Nephron progenitor cell (in vitro differentiated cells): ENCODE data around the gene INPP5A.
A peak's percentile ranks its signal among the peaks of the same experiment; 100 is the strongest.

ENCODE experiments used
- DNase-seq: peaks from one replicate; pipeline ENCODE4 v3.0.0; 2021
- H3K27ac Mint-ChIP-seq: 2 replicates; pipeline ENCODE4 v1.8.0; 2021; ENCODE audit warnings: mild to moderate bottlenecking, moderate library complexity, mixed read lengths
- H3K27me3 Mint-ChIP-seq: 2 replicates; pipeline ENCODE4 v1.8.0; 2021; ENCODE audit warnings: mild to moderate bottlenecking, low read depth, mixed read lengths; ENCODE audit not compliant: poor library complexity
- H3K36me3 Mint-ChIP-seq: 2 replicates; pipeline ENCODE4 v1.8.0; 2021; ENCODE audit warnings: low read depth, mixed read lengths
- H3K4me1 Mint-ChIP-seq: 2 replicates; pipeline ENCODE4 v1.8.0; 2021; ENCODE audit warnings: mixed read lengths
- H3K4me3 Mint-ChIP-seq: 2 replicates; pipeline ENCODE4 v1.8.0; 2021; ENCODE audit warnings: mild to moderate bottlenecking, moderate library complexity, mixed read lengths
- H3K9me3 Mint-ChIP-seq: 2 replicates; pipeline ENCODE4 v1.8.0; 2021; ENCODE audit warnings: mild to moderate bottlenecking, moderate library complexity, mixed read lengths
- TF ChIP-seq, protein P1 (sequence below): fragments of 200-600 bp; sonication (generic); IDR thresholded peaks from 2 replicates; pipeline ENCODE4 v1.5.0; 2021; ENCODE audit warnings: antibody characterized with exemption

Gene INPP5A

DNA sequence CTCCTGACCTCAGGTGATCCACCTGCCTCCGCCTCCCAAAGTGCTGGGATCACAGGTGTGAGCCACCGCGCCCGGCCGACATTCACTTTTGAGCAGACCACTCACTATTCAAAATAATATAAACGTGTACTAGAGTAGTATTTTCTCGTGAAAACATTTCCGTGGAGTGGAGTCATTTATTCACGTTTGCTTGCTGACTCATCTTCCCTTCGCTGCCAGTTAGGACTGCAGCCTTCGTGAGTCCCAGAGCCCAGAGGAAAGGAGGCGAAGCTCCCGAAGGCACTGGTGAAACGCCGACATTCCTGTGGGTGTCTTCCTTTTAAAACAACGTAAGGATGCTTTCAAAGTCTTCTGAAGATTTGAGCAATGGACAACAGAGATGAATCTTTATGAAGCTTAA is 10.9 kb upstream of the INPP5A start:
- peaks cover 25% of the 10 kb centered on the region for H3K27me3 Mint-ChIP-seq
- H3K36me3 Mint-ChIP-seq = peaks cover 19% of the 10 kb centered on the region

DNA sequence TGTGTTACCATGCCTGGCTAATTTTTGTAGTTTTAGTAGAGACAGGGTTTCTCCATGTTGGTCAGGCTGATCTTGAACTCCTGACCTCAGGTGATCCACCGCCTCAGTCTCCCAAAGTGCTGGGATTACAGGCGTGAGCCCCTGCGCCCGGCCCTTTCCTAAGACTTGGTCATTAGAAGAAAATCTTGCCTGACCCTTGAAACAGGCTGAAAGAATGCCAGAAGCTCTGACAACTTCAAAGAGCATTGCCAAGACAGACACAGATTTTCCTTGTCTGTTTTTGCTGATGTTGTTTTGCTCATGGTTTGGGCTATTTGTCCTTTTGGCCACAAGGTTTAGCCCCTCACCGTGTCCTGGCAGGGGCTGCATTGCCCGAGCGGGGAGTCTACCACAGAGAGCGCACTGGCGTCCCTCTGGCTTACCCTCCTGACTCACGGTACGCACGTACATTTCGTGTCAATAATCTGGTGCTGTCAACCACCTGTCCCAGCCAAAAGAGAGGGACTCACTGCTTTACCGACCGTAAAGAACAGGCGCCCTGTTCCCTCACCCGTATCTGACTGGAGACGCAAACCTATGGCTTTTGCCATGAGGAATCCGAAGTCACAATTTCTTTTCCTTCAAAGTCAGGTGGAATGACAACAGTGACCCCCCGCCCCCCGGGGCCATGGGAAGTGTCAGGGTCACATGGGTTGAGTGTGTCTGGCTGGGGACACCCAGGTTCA is 10.1 kb upstream of the INPP5A start:
- no peak for DNase-seq
- H3K27me3 Mint-ChIP-seq = peaks cover 27% of the 10 kb centered on the region

More for the DNA sequence above, 10.9 kb upstream of the INPP5A start:
- Mint-ChIP-seq H3K27ac (no peak overlapping the region), H3K4me1 (peaks cover 16% of the 10 kb centered on the region), H3K9me3 (peaks cover 34% of the 10 kb centered on the region), H3K4me3 (no peak overlapping the region)
- TF ChIP-seq, protein P1, sequence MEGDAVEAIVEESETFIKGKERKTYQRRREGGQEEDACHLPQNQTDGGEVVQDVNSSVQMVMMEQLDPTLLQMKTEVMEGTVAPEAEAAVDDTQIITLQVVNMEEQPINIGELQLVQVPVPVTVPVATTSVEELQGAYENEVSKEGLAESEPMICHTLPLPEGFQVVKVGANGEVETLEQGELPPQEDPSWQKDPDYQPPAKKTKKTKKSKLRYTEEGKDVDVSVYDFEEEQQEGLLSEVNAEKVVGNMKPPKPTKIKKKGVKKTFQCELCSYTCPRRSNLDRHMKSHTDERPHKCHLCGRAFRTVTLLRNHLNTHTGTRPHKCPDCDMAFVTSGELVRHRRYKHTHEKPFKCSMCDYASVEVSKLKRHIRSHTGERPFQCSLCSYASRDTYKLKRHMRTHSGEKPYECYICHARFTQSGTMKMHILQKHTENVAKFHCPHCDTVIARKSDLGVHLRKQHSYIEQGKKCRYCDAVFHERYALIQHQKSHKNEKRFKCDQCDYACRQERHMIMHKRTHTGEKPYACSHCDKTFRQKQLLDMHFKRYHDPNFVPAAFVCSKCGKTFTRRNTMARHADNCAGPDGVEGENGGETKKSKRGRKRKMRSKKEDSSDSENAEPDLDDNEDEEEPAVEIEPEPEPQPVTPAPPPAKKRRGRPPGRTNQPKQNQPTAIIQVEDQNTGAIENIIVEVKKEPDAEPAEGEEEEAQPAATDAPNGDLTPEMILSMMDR = no peak
- no peak for DNase-seq

DNA sequence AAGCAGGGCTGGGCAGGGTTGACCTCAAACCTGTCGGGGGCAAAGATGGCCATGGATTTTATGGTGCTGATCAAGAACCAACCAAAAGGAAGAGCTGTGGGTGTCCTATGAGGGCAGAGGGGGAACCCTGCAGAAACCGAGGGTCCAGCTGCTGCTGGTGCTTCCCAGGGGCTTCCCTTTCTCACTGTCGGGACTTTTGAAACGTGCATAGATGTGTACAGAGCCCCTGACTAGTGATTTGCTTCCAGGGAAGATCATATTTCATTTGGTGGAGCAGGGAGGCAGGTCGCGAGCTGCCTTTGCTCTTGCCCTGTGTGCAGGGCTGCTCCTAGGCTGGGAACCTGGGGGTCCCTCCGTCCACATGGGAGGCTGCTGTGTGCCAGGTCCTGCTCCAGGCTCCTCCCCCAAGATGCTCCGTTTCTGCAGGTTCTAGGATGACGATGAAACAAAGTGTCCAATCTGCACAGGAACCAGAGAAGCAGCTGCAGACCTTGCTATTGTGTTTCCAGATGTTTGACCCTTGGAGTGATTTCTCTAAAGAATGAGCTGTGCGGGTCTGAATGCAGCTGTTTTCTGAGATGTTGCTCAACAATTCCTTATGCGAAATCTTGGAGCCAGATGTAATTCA is 9.4 kb upstream of the INPP5A start:
- no peak overlapping the region for H3K27ac Mint-ChIP-seq

More for the DNA sequence above, 10.1 kb upstream of the INPP5A start:
- Mint-ChIP-seq H3K27ac (no peak overlapping the region), H3K4me3 (peak overlapping the region; percentile 38), H3K36me3 (peaks cover 27% of the 10 kb centered on the region), H3K9me3 (peaks cover 43% of the 10 kb centered on the region), H3K4me1 (peaks cover 16% of the 10 kb centered on the region)
- TF ChIP-seq, protein P1 = no peak

DNA sequence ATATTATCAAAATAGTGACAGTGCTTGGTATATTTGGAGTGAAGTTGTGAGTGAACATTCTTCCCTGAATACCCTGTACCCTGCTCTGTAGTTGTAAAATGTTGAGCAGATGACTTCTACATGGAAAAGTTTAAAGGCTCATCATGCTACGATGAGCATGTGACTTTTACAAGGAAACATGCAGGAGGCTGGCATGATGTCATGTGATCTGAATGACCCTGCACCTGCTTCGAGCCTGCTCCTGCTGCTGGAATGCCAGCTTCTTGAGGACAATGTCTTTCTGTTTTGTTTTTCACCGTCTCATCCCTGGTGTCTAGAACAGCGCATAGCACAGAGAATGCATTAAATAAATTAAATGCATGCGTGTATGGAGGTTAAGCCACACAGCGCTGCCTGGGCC is 5.4 kb upstream of the INPP5A start:
- H3K27me3 Mint-ChIP-seq = peaks cover 34% of the 10 kb centered on the region

More for the DNA sequence above, 9.4 kb upstream of the INPP5A start:
- H3K4me3 Mint-ChIP-seq = peak overlapping the region; percentile 38
- no peak for DNase-seq
- peaks cover 33% of the 10 kb centered on the region for H3K36me3 Mint-ChIP-seq
- H3K4me1 Mint-ChIP-seq = peaks cover 16% of the 10 kb centered on the region
- H3K27me3 Mint-ChIP-seq = peaks cover 30% of the 10 kb centered on the region
- peaks cover 45% of the 10 kb centered on the region for H3K9me3 Mint-ChIP-seq
- TF ChIP-seq, protein P1 = no peak

DNA sequence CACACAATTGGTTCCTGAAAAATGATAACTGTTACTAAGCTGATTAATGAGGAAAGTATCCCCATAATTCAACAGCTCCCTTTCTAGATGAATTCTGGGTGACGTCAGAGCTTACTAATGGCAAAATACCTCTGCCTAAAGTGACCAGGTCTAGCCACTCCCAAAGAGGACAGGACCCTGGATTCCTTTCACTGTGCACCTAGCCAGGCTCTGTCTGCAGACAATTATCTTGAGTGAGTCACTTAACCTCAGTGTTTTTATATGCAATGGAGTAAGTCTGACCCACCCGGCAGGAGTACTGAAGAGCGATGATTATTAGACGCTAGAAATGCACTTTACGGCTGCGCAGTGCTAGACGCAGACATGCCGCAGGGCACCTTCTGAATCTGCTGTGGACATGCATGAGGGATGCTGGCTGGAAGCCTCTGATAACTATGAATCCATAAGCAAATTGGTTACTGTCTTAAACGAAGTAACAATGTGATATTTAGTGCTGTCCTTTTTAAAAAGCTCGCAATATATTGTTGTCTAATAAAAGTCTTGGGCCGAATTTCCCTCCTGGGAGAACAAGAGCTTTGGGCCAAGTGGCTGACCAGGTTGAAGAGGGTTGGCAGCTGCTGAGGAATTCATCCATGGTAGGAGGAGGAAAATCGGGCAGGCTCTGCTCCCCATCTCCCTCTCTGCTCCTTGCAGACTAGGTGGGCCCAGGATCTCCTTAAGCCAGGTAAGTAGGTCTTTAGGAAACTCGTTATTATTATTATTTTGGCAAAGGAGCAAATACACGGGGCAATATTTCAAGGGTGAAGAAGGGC is 4.6 kb upstream of the INPP5A start:
- Mint-ChIP-seq H3K4me1 (peaks cover 40% of the 10 kb centered on the region), H3K9me3 (peaks cover 37% of the 10 kb centered on the region), H3K27ac (no peak overlapping the region), H3K36me3 (peaks cover 33% of the 10 kb centered on the region), H3K4me3 (no peak overlapping the region), H3K27me3 (peaks cover 34% of the 10 kb centered on the region)
- peak; percentile 1 for DNase-seq
- TF ChIP-seq, protein P1 = no peak

More for the DNA sequence above, 5.4 kb upstream of the INPP5A start:
- Mint-ChIP-seq H3K36me3 (peaks cover 33% of the 10 kb centered on the region), H3K9me3 (peaks cover 37% of the 10 kb centered on the region), H3K4me3 (no peak overlapping the region), H3K27ac (no peak overlapping the region), H3K4me1 (peaks cover 47% of the 10 kb centered on the region)
- TF ChIP-seq, protein P1 = no peak
- no peak for DNase-seq
